Natural killer cell treated with Interleukin-12 subunit alpha and Interleukin-12 subunit beta and Interleukin-15 and Interleukin-18, amount 100 ng/mL, for 72 hours (primary cell): ENCODE data around the gene SGK1. TPM values are rescaled to one million over a fixed set of nuclear protein-coding genes. Genes with fewer than 3 reads are reported as not detected.

Source experiments
- ATAC-seq, 2 donors: fragments of 150-1000 bp; cut with Tn5 transposase in 1 of 2; sonication (Bioruptor Pico), chemical (Tn5 transposase) in 1 of 2; 2 replicates each; pipeline ENCODE4 v1.10.0; 2021
- DNase-seq: peaks from one replicate; pipeline ENCODE4 v3.0.0; 2022; ENCODE audit warnings: low spot score
- H3K27ac Mint-ChIP-seq, 2 donors: 1 replicate in 1 of 2; 2 replicates in 1 of 2; pipeline ENCODE4 v1.8.0; 2022; ENCODE audit warnings: mixed read lengths in 2 of 2, mild to moderate bottlenecking in 1 of 2, moderate library complexity in 1 of 2
- H3K27me3 Mint-ChIP-seq, 2 donors: 1 replicate in 1 of 2; 2 replicates in 1 of 2; pipeline ENCODE4 v1.8.0; 2022; ENCODE audit warnings: mixed read lengths in 2 of 2
- H3K36me3 Mint-ChIP-seq: one replicate; pipeline ENCODE4 v1.8.0; 2022; ENCODE audit warnings: mixed read lengths
- H3K4me1 Mint-ChIP-seq, 2 donors: 1 replicate in 1 of 2; 2 replicates in 1 of 2; pipeline ENCODE4 v1.8.0; 2022; ENCODE audit warnings: low read depth in 2 of 2, mixed read lengths in 2 of 2, mild to moderate bottlenecking in 1 of 2
- H3K4me3 Mint-ChIP-seq: one replicate; pipeline ENCODE4 v1.8.0; 2022; ENCODE audit warnings: mixed read lengths
- H3K9me3 Mint-ChIP-seq: 2 replicates; pipeline ENCODE4 v1.8.0; 2022; ENCODE audit warnings: mixed read lengths
- total RNA-seq, 2 donors: library from RNA; stranded (reverse); gene quantifications; one replicate each; pipeline ENCODE4 v1.2.3, GENCODE V29; 2022

SGK1 gene
- total RNA-seq, 2 donors from 2014 or later, result 117 to 119 TPM

GRCh38 chr6:134164300-134164699 is 153.6 kb downstream of the SGK1 start:
- Mint-ChIP-seq H3K36me3 (no peaks in the 10 kb centered on the region), H3K4me3 (no peak overlapping the region), H3K27me3 (peaks cover 9 to 10% of the 10 kb centered on the region in 2 donors), H3K27ac (no peak overlapping the region), H3K9me3 (no peaks in the 10 kb centered on the region), H3K4me1 (peaks cover 0 to 3% of the 10 kb centered on the region in 2 donors)
- ATAC-seq (no peak), DNase-seq (no peak)

DNA sequence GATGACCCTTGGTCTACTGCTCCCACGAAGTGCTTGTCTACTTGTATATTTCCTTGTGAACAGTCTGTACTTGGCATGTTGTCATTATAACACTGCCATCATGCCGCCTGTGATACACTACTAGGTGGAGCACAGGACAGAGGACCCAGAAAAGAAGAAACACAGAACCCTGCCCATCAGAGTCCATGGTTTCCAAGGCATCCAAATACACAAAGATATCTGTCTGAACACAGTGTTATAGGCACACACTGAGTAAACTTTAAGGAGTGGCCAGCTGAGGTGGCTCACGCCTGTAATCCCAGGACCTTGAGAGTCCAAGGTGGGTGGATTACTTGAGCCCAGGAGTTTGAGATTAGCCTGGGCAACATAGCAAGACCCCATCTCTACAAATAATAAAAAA is 155.0 kb downstream of the SGK1 start:
- H3K36me3 Mint-ChIP-seq, result no peaks in the 10 kb centered on the region
- H3K4me1 Mint-ChIP-seq, result no peaks in the 10 kb centered on the region
- H3K9me3 Mint-ChIP-seq, result no peaks in the 10 kb centered on the region
- no peak overlapping the region for H3K27ac Mint-ChIP-seq
- H3K4me3 Mint-ChIP-seq, result no peak overlapping the region
- peaks cover 9 to 10% of the 10 kb centered on the region in 2 donors for H3K27me3 Mint-ChIP-seq
- ATAC-seq, result peak; percentile 17 to 43
- no peak for DNase-seq

DNA sequence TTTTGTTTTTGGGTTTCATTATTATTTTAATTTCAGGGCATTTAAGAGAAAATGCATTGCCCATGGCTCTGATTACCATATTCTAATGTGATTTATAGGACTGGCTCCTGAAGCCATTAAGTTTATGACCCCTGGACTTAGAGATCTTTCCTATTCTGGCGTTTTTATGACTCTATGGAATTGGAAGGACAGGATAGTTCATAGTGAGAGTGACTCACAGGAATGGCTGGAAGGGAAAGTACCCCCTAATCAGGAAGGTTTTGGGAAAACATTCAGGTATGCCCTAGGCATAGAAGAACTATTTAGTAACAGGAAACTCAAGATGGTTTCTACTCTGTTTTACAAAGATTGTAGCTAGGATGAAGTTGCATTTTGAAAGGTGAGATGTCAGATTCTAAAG is 156.9 kb downstream of the SGK1 start:
- H3K9me3 Mint-ChIP-seq, result no peaks in the 10 kb centered on the region

GRCh38 chr6:134152767-134153485 is 165.0 kb downstream of the SGK1 start:
- Mint-ChIP-seq H3K27me3 (peaks cover 4 to 6% of the 10 kb centered on the region in 2 donors), H3K36me3 (no peaks in the 10 kb centered on the region), H3K27ac (no peak overlapping the region), H3K9me3 (no peaks in the 10 kb centered on the region), H3K4me3 (no peak overlapping the region), H3K4me1 (no peaks in the 10 kb centered on the region)
- no peak for ATAC-seq
- DNase-seq, result no peak

More for the DNA sequence above, 156.9 kb downstream of the SGK1 start:
- H3K27ac Mint-ChIP-seq, result no peak overlapping the region
- peaks cover 9 to 10% of the 10 kb centered on the region in 2 donors for H3K27me3 Mint-ChIP-seq
- DNase-seq (no peak), ATAC-seq (no peak)
- no peaks in the 10 kb centered on the region for H3K4me1 Mint-ChIP-seq
- no peak overlapping the region for H3K4me3 Mint-ChIP-seq
- no peaks in the 10 kb centered on the region for H3K36me3 Mint-ChIP-seq

DNA sequence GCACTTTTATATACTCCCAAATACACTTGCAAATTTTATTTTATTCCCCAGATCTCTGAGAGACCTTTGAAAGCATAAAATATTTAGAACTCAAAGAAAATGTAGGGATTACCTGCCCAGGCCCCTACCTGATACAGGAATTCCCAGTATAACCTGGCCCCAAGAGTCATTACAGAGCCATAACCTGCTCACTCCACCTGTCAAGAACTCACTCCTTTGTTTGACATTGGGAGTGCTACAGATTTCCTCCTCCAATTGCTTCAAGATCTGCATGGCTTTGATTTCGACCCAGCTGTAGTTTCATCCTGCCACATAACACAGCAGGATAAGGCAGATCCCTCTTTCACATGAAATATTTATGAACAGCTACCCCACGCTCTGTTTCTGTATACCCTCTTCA is 169.3 kb downstream of the SGK1 start:
- Mint-ChIP-seq H3K4me1 (no peaks in the 10 kb centered on the region), H3K9me3 (no peaks in the 10 kb centered on the region), H3K4me3 (no peak overlapping the region), H3K27ac (no peak overlapping the region), H3K27me3 (peaks cover 10 to 12% of the 10 kb centered on the region in 2 donors), H3K36me3 (no peaks in the 10 kb centered on the region)
- ATAC-seq (no peak), DNase-seq (no peak)

- H3K9me3 Mint-ChIP-seq, result no peaks in the 10 kb centered on the region
- no peak for DNase-seq
- no peak overlapping the region for H3K4me3 Mint-ChIP-seq
- ATAC-seq, result no peak
- H3K27ac Mint-ChIP-seq, result no peak overlapping the region
- no peaks in the 10 kb centered on the region for H3K36me3 Mint-ChIP-seq
- no peaks in the 10 kb centered on the region for H3K4me1 Mint-ChIP-seq
- H3K27me3 Mint-ChIP-seq, result peaks cover 10 to 12% of the 10 kb centered on the region in 2 donors
These were observed 170.8 kb downstream of the SGK1 start for GRCh38 chr6:134147034-134147533.

GRCh38 chr6:134146268-134147033 is 171.5 kb downstream of the SGK1 start:
- Mint-ChIP-seq H3K36me3 (no peaks in the 10 kb centered on the region), H3K4me3 (no peak overlapping the region), H3K27me3 (peaks cover 10 to 12% of the 10 kb centered on the region in 2 donors), H3K27ac (no peak overlapping the region), H3K4me1 (no peaks in the 10 kb centered on the region), H3K9me3 (no peaks in the 10 kb centered on the region)
- DNase-seq (no peak), ATAC-seq (no peak)

DNA sequence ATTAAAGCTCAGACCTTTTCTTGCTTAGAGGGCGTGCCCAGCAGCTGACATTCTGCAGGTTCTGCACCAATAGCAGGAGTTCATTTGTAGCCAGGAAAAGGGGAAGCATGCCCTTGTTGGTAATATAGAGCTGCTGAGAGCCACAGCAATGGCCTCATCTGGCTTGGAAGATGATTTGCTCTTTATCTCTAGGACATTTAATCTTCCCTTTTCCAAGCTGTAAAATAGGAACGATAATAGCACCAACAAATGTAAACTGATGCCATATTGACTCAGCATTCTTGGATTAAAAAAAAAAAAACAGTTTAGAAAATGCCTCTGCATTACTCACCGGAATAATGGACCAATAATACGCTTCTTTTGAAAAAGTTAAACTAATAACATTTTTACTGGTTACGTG is 172.1 kb downstream of the SGK1 start:
- Mint-ChIP-seq H3K27me3 (peaks cover 10 to 12% of the 10 kb centered on the region in 2 donors), H3K27ac (no peak overlapping the region), H3K9me3 (no peaks in the 10 kb centered on the region), H3K36me3 (no peaks in the 10 kb centered on the region), H3K4me3 (no peak overlapping the region), H3K4me1 (no peaks in the 10 kb centered on the region)
- DNase-seq, result no peak
- ATAC-seq, result no peak

- no peak for ATAC-seq
- no peaks in the 10 kb centered on the region for H3K9me3 Mint-ChIP-seq
These were observed 179.5 kb downstream of the SGK1 start for GRCh38 chr6:134138226-134138975.

GRCh38 chr6:134134654-134135053 is 183.3 kb downstream of the SGK1 start:
- Mint-ChIP-seq H3K27me3 (peaks cover 3 to 20% of the 10 kb centered on the region in 2 donors), H3K4me3 (no peak overlapping the region), H3K27ac (no peak overlapping the region), H3K36me3 (no peaks in the 10 kb centered on the region), H3K4me1 (no peaks in the 10 kb centered on the region), H3K9me3 (no peaks in the 10 kb centered on the region)
- DNase-seq (no peak), ATAC-seq (no peak)

More at GRCh38 chr6:134138226-134138975, 179.5 kb downstream of the SGK1 start:
- no peak for DNase-seq
- H3K27ac Mint-ChIP-seq, result no peak overlapping the region
- H3K4me1 Mint-ChIP-seq, result no peaks in the 10 kb centered on the region
- H3K27me3 Mint-ChIP-seq, result peaks cover 3 to 20% of the 10 kb centered on the region in 2 donors
- no peak overlapping the region for H3K4me3 Mint-ChIP-seq
- no peaks in the 10 kb centered on the region for H3K36me3 Mint-ChIP-seq

DNA sequence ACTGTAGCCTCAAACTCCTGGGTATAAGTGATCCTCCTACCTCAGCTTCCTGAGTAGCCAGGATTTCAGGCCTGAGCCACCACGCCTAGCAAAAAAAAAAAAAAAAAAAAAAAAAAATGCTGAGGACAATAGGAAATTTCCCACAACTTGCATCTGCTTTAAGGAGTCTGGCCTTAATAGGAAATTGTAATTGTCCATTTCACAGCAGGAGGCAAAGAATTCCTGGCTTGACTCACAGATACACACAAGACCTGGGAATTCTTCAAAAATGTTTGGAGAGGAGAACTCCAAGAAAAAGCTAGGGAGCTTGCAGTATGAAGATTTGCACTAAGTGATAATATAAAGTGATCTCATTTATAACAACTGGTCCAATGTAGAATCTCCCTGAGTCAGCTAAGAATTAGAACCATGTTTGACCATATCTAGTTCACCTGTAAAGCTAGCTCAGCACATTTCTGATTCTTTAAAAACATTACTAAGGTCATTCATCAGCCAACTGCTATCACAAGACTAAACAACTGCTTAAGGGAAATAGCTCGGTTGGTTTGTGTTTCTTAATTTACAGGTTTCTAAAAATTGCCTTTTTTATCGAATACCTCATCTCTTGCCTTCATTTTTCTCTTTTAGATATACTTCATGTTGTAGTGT is 185.3 kb downstream of the SGK1 start:
- DNase-seq (no peak), ATAC-seq (no peak)
- H3K4me1 Mint-ChIP-seq, result no peaks in the 10 kb centered on the region
- H3K4me3 Mint-ChIP-seq, result no peak overlapping the region
- H3K9me3 Mint-ChIP-seq, result no peaks in the 10 kb centered on the region
- H3K27me3 Mint-ChIP-seq, result peaks cover 0 to 18% of the 10 kb centered on the region in 2 donors
- no peaks in the 10 kb centered on the region for H3K36me3 Mint-ChIP-seq
- no peak overlapping the region for H3K27ac Mint-ChIP-seq

- no peak overlapping the region for H3K4me3 Mint-ChIP-seq
- ATAC-seq (no peak), DNase-seq (no peak)
- H3K27me3 Mint-ChIP-seq, result peaks cover 0 to 18% of the 10 kb centered on the region in 2 donors
- no peaks in the 10 kb centered on the region for H3K9me3 Mint-ChIP-seq
- H3K4me1 Mint-ChIP-seq, result no peaks in the 10 kb centered on the region
- H3K36me3 Mint-ChIP-seq, result no peaks in the 10 kb centered on the region
- no peak overlapping the region for H3K27ac Mint-ChIP-seq
These were observed 186.3 kb downstream of the SGK1 start for GRCh38 chr6:134131530-134132139.

DNA sequence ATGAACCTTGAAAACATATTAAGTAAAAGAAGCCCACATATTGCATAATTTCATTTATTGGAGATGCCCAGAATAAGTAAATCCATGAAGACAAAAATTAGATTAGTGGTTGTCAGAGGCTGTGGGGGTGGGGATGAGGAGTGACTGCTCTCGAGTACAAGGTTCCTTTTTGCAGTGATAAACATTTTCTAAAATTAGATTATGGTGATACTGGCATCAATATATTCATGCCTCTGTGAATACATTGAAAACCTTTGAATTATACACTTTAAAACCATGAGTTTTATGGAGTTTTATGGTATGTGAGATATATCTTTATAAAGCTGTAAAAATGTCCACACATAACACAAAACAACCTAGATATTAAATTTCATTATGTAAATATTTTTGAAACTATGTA is 189.8 kb downstream of the SGK1 start:
- ATAC-seq, result no peak
- no peak for DNase-seq
- Mint-ChIP-seq H3K4me3 (no peak overlapping the region), H3K27me3 (peaks cover 4 to 7% of the 10 kb centered on the region in 2 donors), H3K36me3 (no peaks in the 10 kb centered on the region), H3K4me1 (no peaks in the 10 kb centered on the region), H3K27ac (no peak overlapping the region), H3K9me3 (no peaks in the 10 kb centered on the region)
